Lower leg skin (tissue), 3 donors: ENCODE measurements around the gene ZFTA.

ENCODE experiments used
- CTCF ChIP-seq, 3 donors: fragments of 450-650 bp; IDR thresholded peaks; one replicate each; pipeline ENCODE4 v1.5.1; 2016; ENCODE audit warnings: antibody characterized with exemption in 3 of 3, mild to moderate bottlenecking in 3 of 3, moderate library complexity in 2 of 3
- POLR2A ChIP-seq, 2 donors: fragments of 450-650 bp; IDR thresholded peaks; one replicate each; pipeline ENCODE4 v1.6.1; 2016 to 2017; ENCODE audit warnings: antibody characterized with exemption in 2 of 2, mild to moderate bottlenecking in 1 of 2, moderate library complexity in 1 of 2

- TF ChIP-seq CTCF (IDR thresholded peaks at IDR 0.05): no peak
- TF ChIP-seq POLR2A (IDR thresholded peaks at IDR 0.05): no peak
Observed at GRCh38 chr11:63817758-63818498, 49.4 kb upstream of the ZFTA start.
